Endothelial cell of umbilical vein (primary cell): ENCODE results near the gene CASK. TPM values are rescaled to one million over a fixed set of nuclear protein-coding genes. Genes with fewer than 3 reads are reported as not detected.

Source experiments
- BruUV-seq: library from RNA; stranded (reverse); fragments of 400-500 nt; replicated peaks from 2 replicates; lab custom pipeline; 2021; lab: Mats Ljungman, UMichigan
- CTCF ChIA-PET: fragments of 300-600, 350-600 bp; sonication (Branson Sonifier 250); formaldehyde crosslinking; loops from one replicate; lab custom pipeline; 2021; ENCODE audit warnings: antibody characterized with exemption, inconsistent platforms; lab: Charles Lee
- POLR2A ChIA-PET: fragments of 300-600, 350-600 bp; sonication (Branson Sonifier 250); formaldehyde crosslinking; loops from one replicate; lab custom pipeline; 2021; ENCODE audit warnings: antibody characterized with exemption, inconsistent platforms; lab: Charles Lee
- DNase-seq: peaks from one replicate; pipeline ENCODE4 v3.0.0-alpha.2; 2011; ENCODE audit warnings: low read depth, low spot score
- FAIRE-seq: peaks from 2 replicates; lab custom pipeline; 2011; peaks lifted over from hg19 to GRCh38; lab: Jason Lieb, UNC
- H2AFZ ChIP-seq: 2 replicates; pipeline ENCODE4 v1.6.0; 2012; ENCODE audit warnings: low read depth, low read length, control low read depth, inconsistent platforms
- H3K27ac ChIP-seq: 2 replicates; pipeline ENCODE4 v1.5.1; 2011; ENCODE audit warnings: low read depth, mild to moderate bottlenecking, control low read depth, low read length, moderate library complexity; ENCODE audit not compliant: insufficient read depth
- H3K27me3 ChIP-seq, 2 experiments: 2 replicates each; pipeline versions ENCODE4 v1.6.0 to v1.6.1; 2011; ENCODE audit warnings: low read length in 2 of 2, mixed read lengths in 1 of 2; ENCODE audit not compliant: control insufficient read depth in 2 of 2, insufficient read depth in 2 of 2
- H3K36me3 ChIP-seq, 2 experiments: 2 replicates in 1 of 2; 3 replicates in 1 of 2; pipeline ENCODE4 v1.5.1; 2011; ENCODE audit warnings: low read length in 2 of 2, mild to moderate bottlenecking in 1 of 2, moderate library complexity in 1 of 2; ENCODE audit not compliant: control insufficient read depth in 2 of 2, insufficient read depth in 2 of 2; ENCODE audit errors: extremely low read depth in 1 of 2
- H3K4me1 ChIP-seq: 3 replicates; pipeline ENCODE4 v1.5.1; 2011; ENCODE audit warnings: mild to moderate bottlenecking, low read length; ENCODE audit not compliant: control insufficient read depth, insufficient read depth; ENCODE audit errors: extremely low read depth
- H3K4me2 ChIP-seq: 2 replicates; pipeline ENCODE4 v1.6.1; 2011; ENCODE audit warnings: low read length, control low read depth, mixed read lengths; ENCODE audit not compliant: insufficient read depth
- H3K4me3 ChIP-seq, 3 experiments: fragments of 200-600 bp in 1 of 3; sonication (generic), shearing (Covaris generic) in 1 of 3; replicated peaks in 1 of 3; 2 replicates each; pipeline ENCODE4 v1.5.1; 2011 to 2016; ENCODE audit warnings: control low read depth in 3 of 3, low read length in 3 of 3, mild to moderate bottlenecking in 2 of 3, inconsistent platforms in 1 of 3, low read depth in 1 of 3, moderate library complexity in 1 of 3; ENCODE audit not compliant: insufficient read depth in 1 of 3
- H3K79me2 ChIP-seq: 2 replicates; pipeline ENCODE4 v1.6.0; 2012; ENCODE audit warnings: low read length, inconsistent platforms; ENCODE audit not compliant: control insufficient read depth, insufficient read depth
- H3K9ac ChIP-seq: replicated peaks from 2 replicates; pipeline ENCODE3; 2011; ENCODE audit warnings: low read length, control low read depth; ENCODE audit not compliant: insufficient read depth; ENCODE audit errors: extremely low read depth
- H3K9me1 ChIP-seq: replicated peaks from 3 replicates; pipeline ENCODE4 v1.6.0; 2011; ENCODE audit warnings: mild to moderate bottlenecking, low read length; ENCODE audit not compliant: control insufficient read depth, insufficient read depth; ENCODE audit errors: extremely low read depth
- H3K9me3 ChIP-seq: replicated peaks from 2 replicates; pipeline ENCODE4 v1.5.1; 2012; ENCODE audit warnings: low read length, inconsistent platforms; ENCODE audit not compliant: control insufficient read depth, insufficient read depth
- H4K20me1 ChIP-seq: replicated peaks from 2 replicates; pipeline ENCODE3; 2011; ENCODE audit warnings: mild to moderate bottlenecking, low read length; ENCODE audit not compliant: control insufficient read depth, insufficient read depth; ENCODE audit errors: extremely low read depth
- CTCF ChIP-seq, 2 donors: IDR thresholded peaks; 1 replicate in 1 of 2; 2 replicates in 1 of 2; pipeline ENCODE4 v1.5.1; 2011; ENCODE audit warnings: low read length in 2 of 2, mild to moderate bottlenecking in 2 of 2, moderate library complexity in 2 of 2, control low read depth in 1 of 2, inconsistent platforms in 1 of 2, low read depth in 1 of 2; ENCODE audit not compliant: insufficient read depth in 1 of 2; ENCODE audit errors: extremely low read depth in 1 of 2
- EZH2 ChIP-seq: IDR thresholded peaks from 2 replicates; pipeline ENCODE4 v1.6.1; 2012; ENCODE audit warnings: borderline replicate concordance, low read depth, mild to moderate bottlenecking, moderate library complexity, low read length, inconsistent platforms; ENCODE audit not compliant: severe bottlenecking
- FOS ChIP-seq: IDR thresholded peaks from 2 replicates; pipeline ENCODE4 v1.6.1; 2011; ENCODE audit warnings: mild to moderate bottlenecking, low read length, moderate library complexity, borderline replicate concordance; ENCODE audit not compliant: insufficient read depth
- GATA2 ChIP-seq: IDR thresholded peaks from 2 replicates; pipeline ENCODE4 v1.7.0; 2011; ENCODE audit warnings: low read depth, mild to moderate bottlenecking, moderate library complexity, mixed read lengths, low read length; ENCODE audit not compliant: insufficient read length, insufficient read depth
- JUN ChIP-seq: IDR thresholded peaks from 2 replicates; pipeline ENCODE4 v1.6.1; 2011; ENCODE audit warnings: borderline replicate concordance, low read depth; ENCODE audit not compliant: insufficient read length, insufficient read depth
- MYC ChIP-seq: IDR thresholded peaks from one replicate; pipeline ENCODE4 v1.6.1; 2011; ENCODE audit warnings: mild to moderate bottlenecking, low read depth, low read length
- POLR2A ChIP-seq: IDR thresholded peaks from 2 replicates; pipeline ENCODE4 v1.6.1; 2012; ENCODE audit warnings: low read depth, mild to moderate bottlenecking, control low read depth, low read length
- POLR2AphosphoS5 ChIP-seq: IDR thresholded peaks from 2 replicates; pipeline ENCODE4 v1.6.1; 2012; ENCODE audit warnings: low read depth, mild to moderate bottlenecking, control low read depth, low read length, moderate library complexity; ENCODE audit not compliant: insufficient read depth
- dilution Hi-C: fragments of 300-500 bp; cut with MboI; formaldehyde crosslinking; loops from one replicate; pipeline ENCODE4 v1.15.0; 2019; ENCODE audit warnings: low sequenced_read_pairs; ENCODE audit not compliant: extremely low pct_ligation_motif_present
- intact Hi-C: fragments of 100-400 bp; cut with micrococcal nuclease; formaldehyde crosslinking; loops from one replicate; pipeline ENCODE4 v1.10.0; 2022
- polyA plus RNA-seq, 4 experiments: library from polyadenylated mRNA; depleted of rRNA in 3 of 4; stranded (reverse) in 3 of 4; unstranded in 1 of 4; fragments of >200 nt; gene quantifications; 2 replicates each; pipeline versions ENCODE4 v1.2.1 to v1.2.3, GENCODE V29; 2011 to 2012; ENCODE audit warnings: missing spikeins in 1 of 4
- total RNA-seq: library from RNA; stranded (reverse); gene quantifications from 2 replicates; pipeline ENCODE4 v1.2.3, GENCODE V29; 2021
- TF ChIP-seq, protein P1 (sequence below): IDR thresholded peaks from 2 replicates; pipeline ENCODE4 v1.6.1; 2011; ENCODE audit not compliant: insufficient read depth, insufficient read length

CASK gene
- total and polyA plus RNA-seq, 2 donors (not counting 3 experiments of a cell fraction or from before 2014, with no cell fraction given): 6.4 to 30.4 TPM

- Histone ChIP-seq H3K9me1 (no peaks in the 10 kb centered on the region), H4K20me1 (no peaks in the 10 kb centered on the region), H3K36me3 (no peaks in the 10 kb centered on the region), H3K9me3 (no peaks in the 10 kb centered on the region), H3K27ac (no peak overlapping the region), H2AFZ (no peak overlapping the region), H3K79me2 (no peaks in the 10 kb centered on the region), H3K9ac (no peak overlapping the region), H3K4me3 (no peak overlapping the region), H3K4me1 (no peaks in the 10 kb centered on the region), H3K4me2 (no peak overlapping the region), H3K27me3 (no peaks in the 10 kb centered on the region)
- DNase-seq (no peak), FAIRE-seq (no peak)
- CTCF ChIA-PET: no interaction called here
- TF ChIP-seq JUN: no peak
- dilution Hi-C loops: no loop called here
- intact Hi-C loops: no loop called here
- POLR2A ChIA-PET: no interaction called here
- BruUV-seq: no TSS peak
Observed at GRCh38 chrX:41499984-41500383, 423.4 kb downstream of the CASK start.

GRCh38 chrX:41499195-41499594 is 424.2 kb downstream of the CASK start:
- POLR2A ChIA-PET: no interaction called here
- H3K4me2 ChIP-seq: no peak overlapping the region
- H3K9ac ChIP-seq: no peak overlapping the region
- no peaks in the 10 kb centered on the region for H3K9me1 ChIP-seq
- no peaks in the 10 kb centered on the region for H4K20me1 ChIP-seq
- FAIRE-seq (no peak), DNase-seq (no peak)
- no peaks in the 10 kb centered on the region for H3K79me2 ChIP-seq
- no peaks in the 10 kb centered on the region for H3K9me3 ChIP-seq
- TF ChIP-seq POLR2AphosphoS5 (no peak), MYC (no peak), GATA2 (no peak), POLR2A (no peak), FOS (no peak), JUN (no peak), EZH2 (no peak), CTCF (IDR thresholded peaks at IDR 0.05; ENCODE audit: extremely low read depth in 1 of 2, insufficient read depth in 1 of 2, low read depth in 1 of 2, low read length in 2 of 2) (no peak)
- TF ChIP-seq, protein P1, sequence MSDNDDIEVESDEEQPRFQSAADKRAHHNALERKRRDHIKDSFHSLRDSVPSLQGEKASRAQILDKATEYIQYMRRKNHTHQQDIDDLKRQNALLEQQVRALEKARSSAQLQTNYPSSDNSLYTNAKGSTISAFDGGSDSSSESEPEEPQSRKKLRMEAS: no peak
- BruUV-seq: no TSS peak
- no peak overlapping the region for H3K4me3 ChIP-seq
- no peaks in the 10 kb centered on the region for H3K27me3 ChIP-seq
- no peaks in the 10 kb centered on the region for H3K4me1 ChIP-seq
- H2AFZ ChIP-seq: no peak overlapping the region
- H3K27ac ChIP-seq: no peak overlapping the region
- dilution Hi-C loops (no loop called here), intact Hi-C loops (no loop called here)
- CTCF ChIA-PET: no interaction called here
- H3K36me3 ChIP-seq: no peaks in the 10 kb centered on the region
